GM10248 (cell line): Measurements from ENCODE around the gene ADCK1.
A peak's percentile ranks its signal among the peaks of the same experiment; 100 is the strongest.

Source experiments
- CTCF ChIA-PET: fragments of 300-600 bp; sonication (Branson Sonifier 250); formaldehyde crosslinking; extraction: SDS; loops from one replicate; lab custom pipeline; 2021; ENCODE audit warnings: antibody characterized with exemption; lab: Yijun Ruan, JAX
- POLR2A ChIA-PET: fragments of 350-650 bp; sonication (Branson Sonifier 250); formaldehyde crosslinking; extraction: SDS; loops from one replicate; lab custom pipeline; 2020; ENCODE audit warnings: antibody characterized with exemption; lab: Yijun Ruan, JAX
- DNase-seq: peaks from one replicate; pipeline ENCODE4 v3.0.0; 2012; ENCODE audit errors: extremely low spot score
- CTCF ChIP-seq: IDR thresholded peaks from 2 replicates; pipeline ENCODE4 v1.5.1; 2012; ENCODE audit warnings: mild to moderate bottlenecking, low read depth; ENCODE audit errors: extremely low read depth, missing control alignments, control extremely low read depth

The ADCK1 gene

GRCh38 chr14:77861201-77861600 lies 61.3 kb downstream of the ADCK1 start:
- no peak for DNase-seq
- ChIA-PET POLR2A (no interaction called here), CTCF (interaction anchor here (0.9 to 7.8 kb wide), 26 partner anchors 8 to 835 kb away, joined by 3 to 61 read pairs (median 6); no protein-coding TSS in a partner anchor)
- TF ChIP-seq CTCF, result no peak

GRCh38 chr14:77862154-77862786 lies 62.4 kb downstream of the ADCK1 start:
- DNase-seq, result peak; percentile 85
- TF ChIP-seq CTCF, result peak; percentile 98
- CTCF ChIA-PET, result interaction anchor here (0.6 to 7.8 kb wide), 41 partner anchors 9 to 990 kb away, joined by 3 to 61 read pairs (median 5); no protein-coding TSS in a partner anchor

GRCh38 chr14:77864085-77864484 lies 64.2 kb downstream of the ADCK1 start:
- CTCF ChIA-PET, result interaction anchor here (1.3 to 7.8 kb wide), 5 partner anchors 12 to 735 kb away, joined by 3 to 61 read pairs (median 14); no protein-coding TSS in a partner anchor
- POLR2A ChIA-PET, result no interaction called here
- TF ChIP-seq CTCF, result no peak

More at GRCh38 chr14:77862154-77862786, 62.4 kb downstream of the ADCK1 start:
- POLR2A ChIA-PET, result no interaction called here

GRCh38 chr14:77864580-77864979 lies 64.7 kb downstream of the ADCK1 start:
- TF ChIP-seq CTCF, result no peak
- ChIA-PET CTCF (interaction anchor here (1.3 to 7.8 kb wide), 3 partner anchors 89 to 734 kb away, joined by 4 to 61 read pairs (median 48); no protein-coding TSS in a partner anchor), POLR2A (no interaction called here)
- no peak for DNase-seq

More at GRCh38 chr14:77864085-77864484, 64.2 kb downstream of the ADCK1 start:
- no peak for DNase-seq

- no peak for TF ChIP-seq CTCF
- POLR2A ChIA-PET, result no interaction called here
- CTCF ChIA-PET, result interaction anchor here (0.9 to 7.8 kb wide), 3 partner anchors 15 to 733 kb away, joined by 3 to 61 read pairs (median 48); no protein-coding TSS in a partner anchor
- DNase-seq, result no peak
Measured at GRCh38 chr14:77865455-77865854, 65.5 kb downstream of the ADCK1 start.

- no peak for TF ChIP-seq CTCF
- DNase-seq, result no peak
- CTCF ChIA-PET, result interaction anchor here (1.4 kb wide), 1 partner anchor 14 kb away, joined by 3 read pairs; no protein-coding TSS in a partner anchor
- POLR2A ChIA-PET, result no interaction called here
Measured at GRCh38 chr14:77866932-77867331, 67.0 kb downstream of the ADCK1 start.
